SU-DHL-6 (cell line): ENCODE measurements around the gene DHX29.

Source experiments
- H2AFZ ChIP-seq: fragments of 200-600 bp; sonication (generic); 2 replicates; pipeline ENCODE4 v1.6.1; 2014; ENCODE audit warnings: low read depth, mild to moderate bottlenecking, moderate library complexity, mixed read lengths, antibody characterized with exemption, low read length; ENCODE audit not compliant: severe bottlenecking
- H3F3A ChIP-seq: fragments of 200-600 bp; shearing (Covaris generic); 2 replicates; pipeline ENCODE4 v1.6.0; 2016; ENCODE audit warnings: antibody characterized with exemption, mild to moderate bottlenecking; ENCODE audit not compliant: insufficient read depth
- H3K27ac ChIP-seq: fragments of 200-600 bp; sonication (generic); 2 replicates; pipeline ENCODE4 v1.5.1; 2016; ENCODE audit warnings: low read depth, mild to moderate bottlenecking, low read length, moderate library complexity, mixed read lengths
- H3K27me3 ChIP-seq: fragments of 200-600 bp; sonication (generic), shearing (Covaris generic); 2 replicates; pipeline ENCODE4 v1.6.0; 2014; ENCODE audit warnings: mild to moderate bottlenecking, low read length
- H3K36me3 ChIP-seq: fragments of 200-600 bp; sonication (generic); 2 replicates; pipeline ENCODE4 v1.6.1; 2014; ENCODE audit warnings: mild to moderate bottlenecking, low read length, mixed read lengths
- H3K4me2 ChIP-seq: fragments of 300-600, 200-600 bp; shearing (Covaris generic), sonication (generic); 2 replicates; pipeline ENCODE4 v1.6.0; 2014; ENCODE audit warnings: low read length, low read depth, mild to moderate bottlenecking; ENCODE audit not compliant: poor library complexity, severe bottlenecking
- H3K4me3 ChIP-seq: fragments of 200-600 bp; sonication (generic); 2 replicates; pipeline ENCODE4 v1.5.1; 2014; ENCODE audit warnings: antibody characterized with exemption, low read length, mild to moderate bottlenecking, mixed read lengths; ENCODE audit not compliant: insufficient read depth, poor library complexity, severe bottlenecking
- H3K79me2 ChIP-seq: fragments of 200-600 bp; sonication (generic); 2 replicates; pipeline ENCODE4 v1.6.1; 2014; ENCODE audit warnings: mild to moderate bottlenecking, low read length, moderate library complexity; ENCODE audit not compliant: insufficient read depth
- H3K9ac ChIP-seq: fragments of 200-600 bp; sonication (generic); 2 replicates; pipeline ENCODE4 v1.7.0; 2014; ENCODE audit warnings: mild to moderate bottlenecking, low read length
- H3K9me2 ChIP-seq: fragments of 200-600 bp; sonication (generic); replicated peaks from 2 replicates; pipeline ENCODE4 v1.6.1; 2014; ENCODE audit warnings: low read length; ENCODE audit not compliant: insufficient read depth
- H3K9me3 ChIP-seq: fragments of 200-600 bp; sonication (generic); 2 replicates; pipeline ENCODE4 v1.6.1; 2014; ENCODE audit warnings: low read length, mixed read lengths; ENCODE audit not compliant: insufficient read depth
- H4K20me1 ChIP-seq: fragments of 200-600 bp; sonication (generic); 2 replicates; pipeline ENCODE4 v1.6.1; 2014; ENCODE audit warnings: low read depth, mild to moderate bottlenecking, antibody characterized with exemption, low read length, moderate library complexity, mixed read lengths
- EZH2phosphoT487 ChIP-seq: fragments of 200-600 bp; sonication (generic), shearing (Covaris generic); conservative IDR thresholded peaks from 2 replicates; pipeline ENCODE4 v1.6.1; 2018; ENCODE audit warnings: mild to moderate bottlenecking, antibody characterized with exemption, low read length, moderate library complexity, mixed read lengths
- TF ChIP-seq, protein P1 (sequence below): fragments of 200-600 bp; sonication (generic); IDR thresholded peaks from one replicate; pipeline ENCODE4 v1.5.1; 2017; ENCODE audit warnings: antibody characterized with exemption, mild to moderate bottlenecking, low read length, moderate library complexity; ENCODE audit not compliant: insufficient read depth, poor library complexity, severe bottlenecking

The DHX29 gene

DNA sequence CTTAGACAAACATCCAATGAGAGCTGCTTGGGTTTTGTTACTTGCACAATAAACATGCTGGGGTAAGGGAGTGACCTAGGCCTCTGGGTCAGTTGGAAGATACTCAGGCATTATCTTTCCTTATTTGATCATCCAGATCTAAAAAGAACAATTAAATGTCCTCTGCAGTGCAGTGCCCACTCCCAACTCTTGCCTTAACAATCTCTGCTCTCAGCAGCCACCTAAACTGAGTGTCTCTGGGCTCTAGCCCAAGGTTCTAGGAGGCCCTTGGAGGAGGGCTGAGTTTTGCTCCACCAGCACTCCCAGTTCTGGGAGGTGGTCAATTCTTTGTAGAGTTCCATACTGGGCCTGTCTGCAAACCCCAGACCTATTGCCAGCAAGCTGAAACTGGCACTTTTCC is 82.1 kb downstream of the DHX29 start:
- no peaks in the 10 kb centered on the region for H3K9me3 ChIP-seq
- H3K9ac ChIP-seq, result no peak overlapping the region
- no peaks in the 10 kb centered on the region for H3K36me3 ChIP-seq
- H3K4me3 ChIP-seq, result no peak overlapping the region
- TF ChIP-seq EZH2phosphoT487, result no peak
- TF ChIP-seq, protein P1, sequence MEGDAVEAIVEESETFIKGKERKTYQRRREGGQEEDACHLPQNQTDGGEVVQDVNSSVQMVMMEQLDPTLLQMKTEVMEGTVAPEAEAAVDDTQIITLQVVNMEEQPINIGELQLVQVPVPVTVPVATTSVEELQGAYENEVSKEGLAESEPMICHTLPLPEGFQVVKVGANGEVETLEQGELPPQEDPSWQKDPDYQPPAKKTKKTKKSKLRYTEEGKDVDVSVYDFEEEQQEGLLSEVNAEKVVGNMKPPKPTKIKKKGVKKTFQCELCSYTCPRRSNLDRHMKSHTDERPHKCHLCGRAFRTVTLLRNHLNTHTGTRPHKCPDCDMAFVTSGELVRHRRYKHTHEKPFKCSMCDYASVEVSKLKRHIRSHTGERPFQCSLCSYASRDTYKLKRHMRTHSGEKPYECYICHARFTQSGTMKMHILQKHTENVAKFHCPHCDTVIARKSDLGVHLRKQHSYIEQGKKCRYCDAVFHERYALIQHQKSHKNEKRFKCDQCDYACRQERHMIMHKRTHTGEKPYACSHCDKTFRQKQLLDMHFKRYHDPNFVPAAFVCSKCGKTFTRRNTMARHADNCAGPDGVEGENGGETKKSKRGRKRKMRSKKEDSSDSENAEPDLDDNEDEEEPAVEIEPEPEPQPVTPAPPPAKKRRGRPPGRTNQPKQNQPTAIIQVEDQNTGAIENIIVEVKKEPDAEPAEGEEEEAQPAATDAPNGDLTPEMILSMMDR, result no peak
- H3K27me3 ChIP-seq, result no peaks in the 10 kb centered on the region
- no peaks in the 10 kb centered on the region for H3K9me2 ChIP-seq
- H3F3A ChIP-seq, result no peaks in the 10 kb centered on the region
- no peak overlapping the region for H3K27ac ChIP-seq
- H2AFZ ChIP-seq, result no peak overlapping the region
- no peaks in the 10 kb centered on the region for H4K20me1 ChIP-seq
- no peak overlapping the region for H3K4me2 ChIP-seq
- no peaks in the 10 kb centered on the region for H3K79me2 ChIP-seq

DNA sequence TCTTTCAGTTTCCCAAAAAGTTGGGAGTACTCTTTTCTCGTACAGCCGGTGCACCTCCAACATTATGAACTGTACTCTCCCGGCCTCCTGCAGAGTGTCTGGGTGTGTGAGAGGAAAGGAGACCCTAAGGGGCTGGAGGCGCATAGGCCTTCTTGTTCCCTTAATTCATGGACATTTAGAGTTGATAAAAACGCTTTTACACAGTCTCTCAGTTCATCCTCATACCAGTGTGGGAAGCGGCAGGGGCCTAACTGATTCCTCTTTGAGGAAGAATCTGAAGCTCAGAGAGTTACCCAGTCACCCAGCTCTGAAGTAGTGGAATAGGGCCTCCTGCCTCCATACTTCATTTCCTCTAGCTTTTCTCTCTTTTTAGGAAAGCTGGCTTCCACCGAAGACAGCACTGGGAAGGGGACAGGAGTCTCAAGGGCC is 83.7 kb downstream of the DHX29 start:
- Histone ChIP-seq H3K79me2 (no peaks in the 10 kb centered on the region), H3K27me3 (no peaks in the 10 kb centered on the region), H3K4me2 (no peak overlapping the region), H3K36me3 (no peaks in the 10 kb centered on the region), H3K9ac (no peak overlapping the region), H3K27ac (no peak overlapping the region), H3K4me3 (no peak overlapping the region), H3K9me3 (no peaks in the 10 kb centered on the region), H3K9me2 (no peaks in the 10 kb centered on the region), H2AFZ (no peak overlapping the region), H3F3A (no peaks in the 10 kb centered on the region), H4K20me1 (no peaks in the 10 kb centered on the region)
- TF ChIP-seq, protein P1, result no peak
- no peak for TF ChIP-seq EZH2phosphoT487

DNA sequence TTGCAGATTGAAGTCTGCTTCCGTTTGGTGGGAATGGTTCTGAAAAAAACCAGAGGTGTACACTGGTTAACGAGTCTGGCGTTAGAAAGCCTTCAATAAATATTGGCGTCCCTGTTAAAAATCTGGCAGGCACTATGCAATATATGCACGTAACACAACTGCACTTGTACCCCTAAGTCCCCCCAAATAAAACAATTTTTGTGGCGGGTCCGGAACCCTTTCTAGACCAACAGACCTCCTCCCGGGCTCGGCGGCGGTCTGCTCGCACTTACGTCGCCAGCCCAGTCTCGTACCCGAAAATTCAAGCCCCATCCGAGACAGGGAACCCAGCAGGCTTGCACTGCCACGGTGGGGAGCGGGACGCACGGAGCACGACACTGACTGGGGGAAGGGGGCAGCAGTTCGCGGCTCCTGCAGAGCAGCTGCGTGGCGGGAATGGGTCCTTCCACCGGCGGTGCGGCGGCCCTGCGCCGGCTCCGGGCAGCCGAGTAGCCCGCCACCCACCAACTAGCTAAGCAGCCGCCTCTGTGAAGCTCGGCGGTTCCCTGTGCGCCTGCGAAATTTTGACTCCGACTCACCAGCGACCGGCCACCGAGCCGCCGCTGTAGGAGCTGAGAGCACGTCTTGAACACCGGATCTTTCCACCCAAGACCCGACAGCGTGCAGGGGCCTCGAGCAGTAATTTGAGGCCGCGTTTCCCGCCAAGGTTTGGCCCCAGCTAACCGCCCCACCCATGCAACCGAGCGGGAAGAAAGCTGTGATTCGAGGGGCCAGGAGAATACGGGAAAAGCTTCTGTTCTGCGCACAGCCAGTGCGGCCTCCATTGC is 84.3 kb downstream of the DHX29 start:
- no peak overlapping the region for H3K9ac ChIP-seq

More for the DNA sequence above, 84.3 kb downstream of the DHX29 start:
- no peaks in the 10 kb centered on the region for H4K20me1 ChIP-seq
- H3K4me2 ChIP-seq, result no peak overlapping the region
- TF ChIP-seq EZH2phosphoT487, result no peak
- TF ChIP-seq, protein P1, result no peak
- H3K4me3 ChIP-seq, result no peak overlapping the region
- no peak overlapping the region for H2AFZ ChIP-seq
- no peaks in the 10 kb centered on the region for H3K36me3 ChIP-seq
- no peaks in the 10 kb centered on the region for H3K9me3 ChIP-seq
- no peaks in the 10 kb centered on the region for H3K27me3 ChIP-seq
- H3K27ac ChIP-seq, result no peak overlapping the region
- no peaks in the 10 kb centered on the region for H3F3A ChIP-seq
- H3K9me2 ChIP-seq, result no peaks in the 10 kb centered on the region
- no peaks in the 10 kb centered on the region for H3K79me2 ChIP-seq
